ENCODE results near the gene TTC7B.

The TTC7B gene

DNA sequence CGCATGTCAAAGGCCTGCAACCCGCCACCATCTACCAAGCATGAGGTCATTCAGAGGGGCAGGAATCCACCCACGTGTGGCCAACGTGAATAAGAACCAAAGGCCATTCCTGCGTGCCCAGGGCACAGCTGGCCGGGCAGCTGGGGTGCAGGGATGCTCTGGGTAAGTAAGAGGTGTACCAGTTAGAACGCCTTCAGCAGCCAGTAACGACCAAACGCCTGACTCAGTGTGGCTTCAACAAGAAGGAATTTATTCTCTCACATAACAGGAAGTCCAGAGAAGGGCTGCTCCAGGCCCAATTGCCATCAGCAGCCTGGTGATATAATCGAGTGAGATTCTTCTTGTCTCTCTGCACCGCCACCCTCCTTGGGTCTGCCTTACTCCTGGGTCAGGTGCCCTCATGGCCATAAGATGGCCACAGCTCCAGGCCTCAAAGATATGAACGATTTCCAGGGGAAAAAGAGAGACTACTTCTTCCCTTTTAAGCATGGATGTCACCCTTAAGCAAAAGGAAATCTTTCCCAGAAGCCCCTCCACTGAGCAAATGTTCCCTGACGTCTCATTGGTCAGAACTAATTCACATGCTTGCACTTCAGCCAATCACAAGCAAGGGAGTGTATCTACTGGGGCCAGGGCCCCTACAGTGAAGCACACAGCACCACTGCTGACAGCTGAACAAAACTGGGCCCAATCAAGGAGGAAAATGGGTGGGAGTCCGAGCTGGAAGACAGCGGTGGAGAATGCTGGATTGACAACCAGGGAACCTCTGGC lies 7.3 kb downstream of the TTC7B start:
- no peaks in the 10 kb centered on the region for H4K20me1 ChIP-seq (ENCODE audit: insufficient read depth)
- H3K4me3 ChIP-seq (IDR thresholded peaks at IDR 0.05; ENCODE audit: insufficient read depth, low read depth, low read length) = no peak overlapping the region
- no peaks in the 10 kb centered on the region for H3K36me3 ChIP-seq (ENCODE audit: insufficient read depth)
- no peak overlapping the region for H2AFZ ChIP-seq (ENCODE audit: low read depth)
- no peak overlapping the region for H3K4me2 ChIP-seq
- no peak for TF ChIP-seq CTCF (conservative IDR thresholded peaks at IDR 0.05; ENCODE audit: low read depth, low read length)
- H3K79me2 ChIP-seq (ENCODE audit: insufficient read depth, low read depth) = no peaks in the 10 kb centered on the region
- no peak overlapping the region for H3K27ac ChIP-seq
- H3K9ac ChIP-seq = no peak overlapping the region
- no peaks in the 10 kb centered on the region for H3K27me3 ChIP-seq (ENCODE audit: insufficient read depth, low read depth)
- H3K4me1 ChIP-seq (ENCODE audit: low read depth, poor library complexity, severe bottlenecking) = peaks cover 6% of the 10 kb centered on the region

DNA sequence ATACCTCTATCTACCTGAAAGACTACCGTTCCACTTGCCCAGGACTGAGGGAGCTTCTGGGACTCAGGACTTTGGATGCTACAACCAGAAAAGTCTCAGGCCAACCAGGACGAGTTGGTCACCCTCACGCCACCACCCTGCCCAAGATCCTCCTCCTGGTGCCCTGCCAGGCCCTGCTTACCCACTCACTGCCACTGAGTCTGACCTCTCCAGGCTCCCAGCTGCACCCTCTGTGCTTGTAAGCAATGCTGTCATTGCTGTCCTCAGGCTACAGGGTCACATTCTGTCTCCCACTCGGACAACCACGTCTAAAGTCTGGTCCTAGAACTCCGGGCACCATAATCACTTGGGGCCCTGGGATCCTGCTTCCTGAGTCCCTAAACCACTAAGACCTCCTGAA lies 9.2 kb downstream of the TTC7B start:
- Histone ChIP-seq H3K4me2 (no peak overlapping the region), H3K4me1 (ENCODE audit: low read depth, poor library complexity, severe bottlenecking) (peaks cover 6% of the 10 kb centered on the region), H2AFZ (ENCODE audit: low read depth) (no peak overlapping the region), H3K9ac (no peak overlapping the region), H4K20me1 (ENCODE audit: insufficient read depth) (no peaks in the 10 kb centered on the region), H3K79me2 (ENCODE audit: insufficient read depth, low read depth) (no peaks in the 10 kb centered on the region), H3K4me3 (IDR thresholded peaks at IDR 0.05; ENCODE audit: insufficient read depth, low read depth, low read length) (no peak overlapping the region), H3K27ac (no peak overlapping the region), H3K36me3 (ENCODE audit: insufficient read depth) (no peaks in the 10 kb centered on the region), H3K27me3 (ENCODE audit: insufficient read depth, low read depth) (no peaks in the 10 kb centered on the region)
- TF ChIP-seq CTCF (conservative IDR thresholded peaks at IDR 0.05; ENCODE audit: low read depth, low read length) = no peak

DNA sequence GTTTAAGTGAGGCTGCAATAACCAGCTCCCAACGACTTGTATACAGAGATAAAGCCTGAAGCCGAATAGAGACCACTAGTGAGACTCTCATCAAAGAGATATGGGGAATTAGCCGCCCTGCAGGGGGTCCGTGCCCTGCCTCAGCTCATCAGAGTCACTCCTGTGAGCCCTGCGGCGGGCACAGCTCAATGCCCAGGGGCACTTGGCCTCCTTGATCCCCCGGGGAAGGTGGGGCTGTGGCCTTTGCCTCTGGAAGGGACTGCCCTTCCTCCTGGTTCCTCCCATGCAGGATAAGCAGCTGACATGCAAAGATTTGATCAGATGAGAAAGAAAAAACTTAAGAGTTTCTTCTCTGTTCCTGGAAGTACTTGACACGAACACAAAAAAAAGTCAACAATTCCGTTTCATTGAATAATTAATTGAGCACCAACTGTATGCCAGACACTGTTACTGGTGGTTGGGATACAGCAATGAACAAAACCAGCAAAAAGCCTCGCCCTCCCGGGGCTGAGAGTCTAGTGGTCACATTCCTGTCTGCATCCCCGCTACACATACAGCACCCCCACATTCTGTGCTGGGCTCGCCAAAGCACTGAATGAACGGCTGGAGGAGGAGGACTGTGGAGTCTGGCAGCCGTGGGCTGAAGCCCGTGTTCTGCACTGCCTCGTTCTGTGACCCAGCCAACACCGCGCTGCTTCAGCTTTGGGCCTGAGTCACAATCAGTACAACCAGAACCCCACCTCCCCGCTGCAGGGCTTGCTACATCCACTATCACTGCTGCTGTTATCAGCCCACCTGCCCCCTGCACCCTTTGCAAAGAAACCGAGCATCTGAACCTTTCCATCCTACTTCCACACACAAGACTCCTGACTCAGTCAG lies 10.3 kb downstream of the TTC7B start:
- Histone ChIP-seq H4K20me1 (ENCODE audit: insufficient read depth) (no peaks in the 10 kb centered on the region), H3K79me2 (ENCODE audit: insufficient read depth, low read depth) (no peaks in the 10 kb centered on the region), H3K36me3 (ENCODE audit: insufficient read depth) (no peaks in the 10 kb centered on the region), H3K27ac (no peak overlapping the region), H3K4me3 (IDR thresholded peaks at IDR 0.05; ENCODE audit: insufficient read depth, low read depth, low read length) (no peak overlapping the region), H3K4me1 (ENCODE audit: low read depth, poor library complexity, severe bottlenecking) (peaks cover 6% of the 10 kb centered on the region), H3K4me2 (no peak overlapping the region), H2AFZ (ENCODE audit: low read depth) (no peak overlapping the region), H3K9ac (no peak overlapping the region), H3K27me3 (ENCODE audit: insufficient read depth, low read depth) (no peaks in the 10 kb centered on the region)
- no peak for TF ChIP-seq CTCF (conservative IDR thresholded peaks at IDR 0.05; ENCODE audit: low read depth, low read length)

DNA sequence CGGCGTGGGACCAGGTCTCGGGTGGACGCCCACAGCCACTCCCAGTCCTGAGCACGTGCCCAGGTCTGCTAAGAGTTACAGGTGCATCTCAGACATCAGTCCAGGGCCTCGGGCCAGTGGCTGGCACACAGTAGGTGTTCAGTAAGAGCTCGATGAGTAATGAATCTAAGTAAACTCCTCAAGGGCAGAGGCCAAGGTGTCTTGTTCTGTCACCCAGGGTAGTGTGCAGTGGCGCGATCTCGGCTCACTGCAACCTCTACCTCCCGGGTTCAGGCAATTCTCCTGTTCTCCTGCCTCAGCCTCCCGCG lies 11.2 kb downstream of the TTC7B start:
- no peak for TF ChIP-seq CTCF (conservative IDR thresholded peaks at IDR 0.05; ENCODE audit: low read depth, low read length)
- Histone ChIP-seq H3K4me1 (ENCODE audit: low read depth, poor library complexity, severe bottlenecking) (peaks cover 6% of the 10 kb centered on the region), H3K79me2 (ENCODE audit: insufficient read depth, low read depth) (no peaks in the 10 kb centered on the region), H3K27ac (no peak overlapping the region), H4K20me1 (ENCODE audit: insufficient read depth) (no peaks in the 10 kb centered on the region), H3K9ac (no peak overlapping the region), H2AFZ (ENCODE audit: low read depth) (no peak overlapping the region), H3K36me3 (ENCODE audit: insufficient read depth) (no peaks in the 10 kb centered on the region), H3K4me3 (IDR thresholded peaks at IDR 0.05; ENCODE audit: insufficient read depth, low read depth, low read length) (no peak overlapping the region), H3K27me3 (ENCODE audit: insufficient read depth, low read depth) (no peaks in the 10 kb centered on the region), H3K4me2 (no peak overlapping the region)

Data from KMS-11 (cell line).